Astrocyte (in vitro differentiated cells and primary cell): Measurements from ENCODE around the gene RSPH6A. TPM values are rescaled to one million over a fixed set of nuclear protein-coding genes. Genes with fewer than 3 reads are reported as not detected.
A peak's percentile ranks its signal among the peaks of the same experiment; 100 is the strongest.

Experiments
- DNase-seq: peaks from one replicate; pipeline ENCODE4 v3.0.0-alpha.2; 2010; ENCODE audit warnings: low read depth
- FAIRE-seq: peaks from 2 replicates; lab custom pipeline; 2011; peaks lifted over from hg19 to GRCh38; lab: Jason Lieb, UNC
- H2AFZ ChIP-seq: 2 replicates; pipeline ENCODE4 v1.6.0; 2012; ENCODE audit warnings: low read depth, low read length, inconsistent platforms
- H3K27ac ChIP-seq: 2 replicates; pipeline ENCODE4 v1.5.1; 2011; ENCODE audit warnings: low read depth, low read length, inconsistent platforms
- H3K27me3 ChIP-seq: 2 replicates; pipeline ENCODE4 v1.6.0; 2011; ENCODE audit warnings: low read length, inconsistent platforms; ENCODE audit not compliant: insufficient read depth
- H3K36me3 ChIP-seq: 2 replicates; pipeline ENCODE4 v1.5.1; 2011; ENCODE audit warnings: low read length, inconsistent platforms; ENCODE audit not compliant: insufficient read depth
- H3K4me1 ChIP-seq: 2 replicates; pipeline ENCODE4 v1.5.1; 2011; ENCODE audit warnings: low read length, inconsistent platforms; ENCODE audit not compliant: insufficient read depth
- H3K4me2 ChIP-seq: 2 replicates; pipeline ENCODE4 v1.6.0; 2012; ENCODE audit warnings: low read length, inconsistent platforms
- H3K4me3 ChIP-seq: 2 replicates; pipeline ENCODE4 v1.5.1; 2011; ENCODE audit warnings: low read depth, mild to moderate bottlenecking, low read length, inconsistent platforms; ENCODE audit not compliant: insufficient read depth
- H3K79me2 ChIP-seq: 2 replicates; pipeline ENCODE4 v1.6.0; 2012; ENCODE audit warnings: mild to moderate bottlenecking, low read length, inconsistent platforms; ENCODE audit not compliant: insufficient read depth
- H3K9ac ChIP-seq: 2 replicates; pipeline ENCODE4 v1.6.0; 2012; ENCODE audit warnings: mild to moderate bottlenecking, low read length, inconsistent platforms
- H3K9me3 ChIP-seq: 2 replicates; pipeline ENCODE4 v1.5.1; 2012; ENCODE audit warnings: low read depth, mild to moderate bottlenecking, low read length, inconsistent platforms; ENCODE audit not compliant: insufficient read depth
- H4K20me1 ChIP-seq: 2 replicates; pipeline ENCODE4 v1.6.0; 2012; ENCODE audit warnings: low read length, inconsistent platforms; ENCODE audit not compliant: insufficient read depth
- H3K27ac Mint-ChIP-seq: one replicate; pipeline ENCODE4 v1.8.0; 2021; ENCODE audit warnings: mild to moderate bottlenecking, mixed read lengths; ENCODE audit not compliant: unreplicated experiment
- H3K27me3 Mint-ChIP-seq: one replicate; pipeline ENCODE4 v1.8.0; 2021; ENCODE audit warnings: low read depth, mixed read lengths; ENCODE audit not compliant: unreplicated experiment
- H3K36me3 Mint-ChIP-seq: one replicate; pipeline ENCODE4 v1.8.0; 2021; ENCODE audit warnings: low read depth, mixed read lengths; ENCODE audit not compliant: unreplicated experiment
- H3K4me1 Mint-ChIP-seq: one replicate; pipeline ENCODE4 v1.8.0; 2021; ENCODE audit warnings: low read depth, mixed read lengths; ENCODE audit not compliant: unreplicated experiment
- H3K4me3 Mint-ChIP-seq: one replicate; pipeline ENCODE4 v1.8.0; 2021; ENCODE audit warnings: mild to moderate bottlenecking, moderate library complexity, mixed read lengths; ENCODE audit not compliant: unreplicated experiment
- H3K9me3 Mint-ChIP-seq: one replicate; pipeline ENCODE4 v1.8.0; 2021; ENCODE audit warnings: mild to moderate bottlenecking, mixed read lengths; ENCODE audit not compliant: unreplicated experiment
- EZH2 ChIP-seq: IDR thresholded peaks from 2 replicates; pipeline ENCODE4 v1.6.1; 2012; ENCODE audit warnings: mild to moderate bottlenecking, low read length, inconsistent platforms; ENCODE audit not compliant: insufficient read depth
- total RNA-seq: library from RNA; stranded (reverse); gene quantifications from 2 replicates; pipeline ENCODE4 v1.2.1, GENCODE V29; 2021
- TF ChIP-seq, protein P1 (sequence below): IDR thresholded peaks from 2 replicates; pipeline ENCODE4 v1.5.1; 2011; ENCODE audit warnings: low read depth, mild to moderate bottlenecking, inconsistent platforms, low read length, moderate library complexity; ENCODE audit not compliant: insufficient read depth

RSPH6A gene
- total RNA-seq, 1 donor from 2014 or later, result 0.23 TPM

DNA sequence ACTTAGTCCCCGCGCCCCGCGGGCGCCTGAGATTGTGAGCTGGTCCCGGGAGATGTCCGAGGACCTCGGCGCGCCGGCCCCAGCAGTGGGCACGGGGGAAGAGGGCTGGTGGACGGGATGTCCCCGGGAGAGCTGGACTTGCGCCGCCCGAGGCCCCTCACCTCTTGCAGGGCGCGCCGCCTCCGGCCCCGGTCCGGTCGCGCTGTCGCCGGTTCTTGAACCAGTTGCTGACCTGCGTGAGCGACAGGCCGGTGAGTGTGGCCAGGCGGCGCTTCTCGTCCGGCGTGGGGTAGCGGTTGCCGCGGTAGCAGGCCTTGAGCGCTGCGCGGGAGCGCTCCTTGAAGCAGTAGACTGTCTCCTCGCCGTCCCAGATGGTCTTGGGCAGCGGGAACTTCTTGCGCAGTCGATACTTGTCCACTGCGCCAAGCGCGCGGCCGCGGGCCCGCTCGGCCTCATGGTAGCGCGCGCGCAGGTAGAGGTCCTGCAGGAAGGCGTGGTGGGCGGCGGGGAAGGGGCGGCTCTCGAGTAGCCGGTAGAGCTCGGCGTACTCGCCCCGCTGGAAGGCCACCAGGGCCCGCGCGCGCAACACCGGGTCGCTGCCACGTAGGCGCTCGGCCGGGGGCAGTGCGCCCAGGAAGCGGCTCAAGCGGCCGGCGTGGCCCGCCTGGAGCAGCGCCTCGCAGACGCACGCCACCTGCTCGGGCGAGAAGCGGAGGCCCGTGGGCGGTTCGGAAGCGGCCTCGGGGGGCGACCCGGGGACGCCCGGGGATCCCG lies 47.0 kb downstream of the RSPH6A start:
- Mint-ChIP-seq H3K9me3 (no peaks in the 10 kb centered on the region), H3K4me3 (peak overlapping the region; percentile 87), H3K4me1 (peaks cover 17% of the 10 kb centered on the region), H3K36me3 (peaks cover 3% of the 10 kb centered on the region), H3K27me3 (no peaks in the 10 kb centered on the region), H3K27ac (peak overlapping the region; percentile 66)
- Histone ChIP-seq H3K27ac (peak overlapping the region; percentile 95), H3K4me1 (peaks cover 37% of the 10 kb centered on the region), H3K36me3 (peaks cover 2% of the 10 kb centered on the region), H3K9me3 (no peaks in the 10 kb centered on the region), H3K27me3 (no peaks in the 10 kb centered on the region), H3K4me3 (peak overlapping the region; percentile 85), H3K79me2 (peaks cover 12% of the 10 kb centered on the region), H2AFZ (peak overlapping the region; percentile 53), H3K4me2 (peak overlapping the region; percentile 100), H3K9ac (peak overlapping the region; percentile 96), H4K20me1 (peaks cover 24% of the 10 kb centered on the region)
- no peak for FAIRE-seq
- DNase-seq, result peak; percentile 65
- TF ChIP-seq, protein P1, sequence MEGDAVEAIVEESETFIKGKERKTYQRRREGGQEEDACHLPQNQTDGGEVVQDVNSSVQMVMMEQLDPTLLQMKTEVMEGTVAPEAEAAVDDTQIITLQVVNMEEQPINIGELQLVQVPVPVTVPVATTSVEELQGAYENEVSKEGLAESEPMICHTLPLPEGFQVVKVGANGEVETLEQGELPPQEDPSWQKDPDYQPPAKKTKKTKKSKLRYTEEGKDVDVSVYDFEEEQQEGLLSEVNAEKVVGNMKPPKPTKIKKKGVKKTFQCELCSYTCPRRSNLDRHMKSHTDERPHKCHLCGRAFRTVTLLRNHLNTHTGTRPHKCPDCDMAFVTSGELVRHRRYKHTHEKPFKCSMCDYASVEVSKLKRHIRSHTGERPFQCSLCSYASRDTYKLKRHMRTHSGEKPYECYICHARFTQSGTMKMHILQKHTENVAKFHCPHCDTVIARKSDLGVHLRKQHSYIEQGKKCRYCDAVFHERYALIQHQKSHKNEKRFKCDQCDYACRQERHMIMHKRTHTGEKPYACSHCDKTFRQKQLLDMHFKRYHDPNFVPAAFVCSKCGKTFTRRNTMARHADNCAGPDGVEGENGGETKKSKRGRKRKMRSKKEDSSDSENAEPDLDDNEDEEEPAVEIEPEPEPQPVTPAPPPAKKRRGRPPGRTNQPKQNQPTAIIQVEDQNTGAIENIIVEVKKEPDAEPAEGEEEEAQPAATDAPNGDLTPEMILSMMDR, result no peak
- TF ChIP-seq EZH2, result no peak

DNA sequence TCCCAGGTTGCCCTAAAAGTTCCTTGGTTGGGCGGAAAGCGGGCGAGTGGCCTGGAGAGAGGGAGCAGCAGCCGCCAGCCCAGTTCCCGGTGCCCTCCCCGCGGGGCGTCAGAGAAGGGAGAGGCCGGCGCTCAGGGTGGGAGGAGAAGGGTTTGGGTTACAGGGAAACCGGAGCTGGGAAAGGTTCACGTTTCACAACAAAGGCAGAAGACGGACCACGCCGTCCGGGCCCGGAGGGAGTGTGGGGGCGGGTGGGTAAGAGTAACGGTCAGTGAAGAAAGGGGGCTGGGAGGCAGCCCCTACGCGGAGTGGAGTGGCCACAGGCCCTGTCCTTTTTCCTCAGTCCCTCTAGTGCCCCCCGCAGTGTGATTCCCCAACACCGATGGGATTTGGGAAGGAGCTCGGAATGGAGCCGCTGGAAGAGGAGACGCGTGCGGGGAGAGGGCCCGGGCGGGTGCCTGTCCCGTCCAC lies 47.7 kb downstream of the RSPH6A start:
- H4K20me1 ChIP-seq, result peaks cover 19% of the 10 kb centered on the region
- H3K4me2 ChIP-seq, result peak overlapping the region; percentile 100
- no peaks in the 10 kb centered on the region for H3K27me3 ChIP-seq
- H3K27ac ChIP-seq, result peak overlapping the region; percentile 95
- peak overlapping the region; percentile 43 for H2AFZ ChIP-seq
- H3K9me3 Mint-ChIP-seq, result no peaks in the 10 kb centered on the region
- no peaks in the 10 kb centered on the region for H3K9me3 ChIP-seq
- peaks cover 12% of the 10 kb centered on the region for H3K79me2 ChIP-seq
- H3K36me3 ChIP-seq, result no peaks in the 10 kb centered on the region
- H3K9ac ChIP-seq, result peak overlapping the region; percentile 96
- H3K4me3 Mint-ChIP-seq, result peak overlapping the region; percentile 87
- peak overlapping the region; percentile 85 for H3K4me3 ChIP-seq
- peaks cover 17% of the 10 kb centered on the region for H3K4me1 Mint-ChIP-seq
- no peaks in the 10 kb centered on the region for H3K27me3 Mint-ChIP-seq
- FAIRE-seq (no peak), DNase-seq (peak; percentile 81)
- peak overlapping the region; percentile 80 for H3K27ac Mint-ChIP-seq
- TF ChIP-seq EZH2, result no peak
- TF ChIP-seq, protein P1, result no peak
- peaks cover 3% of the 10 kb centered on the region for H3K36me3 Mint-ChIP-seq
- H3K4me1 ChIP-seq, result peaks cover 37% of the 10 kb centered on the region
